Measurements from ENCODE around the gene NBPF6.
"Not testable (repeated sequence)": the region's sequence is repeated elsewhere in the genome, so short reads cannot be mapped to it uniquely, and the experiment has no call there.

Gene NBPF6, protein sequence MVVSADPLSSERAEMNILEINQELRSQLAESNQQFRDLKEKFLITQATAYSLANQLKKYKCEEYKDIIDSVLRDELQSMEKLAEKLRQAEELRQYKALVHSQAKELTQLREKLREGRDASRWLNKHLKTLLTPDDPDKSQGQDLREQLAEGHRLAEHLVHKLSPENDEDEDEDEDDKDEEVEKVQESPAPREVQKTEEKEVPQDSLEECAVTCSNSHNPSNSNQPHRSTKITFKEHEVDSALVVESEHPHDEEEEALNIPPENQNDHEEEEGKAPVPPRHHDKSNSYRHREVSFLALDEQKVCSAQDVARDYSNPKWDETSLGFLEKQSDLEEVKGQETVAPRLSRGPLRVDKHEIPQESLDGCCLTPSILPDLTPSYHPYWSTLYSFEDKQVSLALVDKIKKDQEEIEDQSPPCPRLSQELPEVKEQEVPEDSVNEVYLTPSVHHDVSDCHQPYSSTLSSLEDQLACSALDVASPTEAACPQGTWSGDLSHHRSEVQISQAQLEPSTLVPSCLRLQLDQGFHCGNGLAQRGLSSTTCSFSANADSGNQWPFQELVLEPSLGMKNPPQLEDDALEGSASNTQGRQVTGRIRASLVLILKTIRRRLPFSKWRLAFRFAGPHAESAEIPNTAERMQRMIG

GRCh38 chr1:108450043-108450442 lies at the start of gene NBPF6:
Gene NBPF6, plus strand, starts transcription at chr1:108450343. Its CDS starts 259 bp downstream, at chr1:108450602.
- DNase-seq (ENCODE audit: low spot score), result not testable (repeated sequence)

GRCh38 chr1:108411098-108411833 lies 38.9 kb upstream of the NBPF6 start:
- not testable (repeated sequence) for DNase-seq (ENCODE audit: low spot score)

GRCh38 chr1:108420129-108420528 lies 30.0 kb upstream of the NBPF6 start:
- DNase-seq (ENCODE audit: low spot score), result not testable (repeated sequence)

DNA sequence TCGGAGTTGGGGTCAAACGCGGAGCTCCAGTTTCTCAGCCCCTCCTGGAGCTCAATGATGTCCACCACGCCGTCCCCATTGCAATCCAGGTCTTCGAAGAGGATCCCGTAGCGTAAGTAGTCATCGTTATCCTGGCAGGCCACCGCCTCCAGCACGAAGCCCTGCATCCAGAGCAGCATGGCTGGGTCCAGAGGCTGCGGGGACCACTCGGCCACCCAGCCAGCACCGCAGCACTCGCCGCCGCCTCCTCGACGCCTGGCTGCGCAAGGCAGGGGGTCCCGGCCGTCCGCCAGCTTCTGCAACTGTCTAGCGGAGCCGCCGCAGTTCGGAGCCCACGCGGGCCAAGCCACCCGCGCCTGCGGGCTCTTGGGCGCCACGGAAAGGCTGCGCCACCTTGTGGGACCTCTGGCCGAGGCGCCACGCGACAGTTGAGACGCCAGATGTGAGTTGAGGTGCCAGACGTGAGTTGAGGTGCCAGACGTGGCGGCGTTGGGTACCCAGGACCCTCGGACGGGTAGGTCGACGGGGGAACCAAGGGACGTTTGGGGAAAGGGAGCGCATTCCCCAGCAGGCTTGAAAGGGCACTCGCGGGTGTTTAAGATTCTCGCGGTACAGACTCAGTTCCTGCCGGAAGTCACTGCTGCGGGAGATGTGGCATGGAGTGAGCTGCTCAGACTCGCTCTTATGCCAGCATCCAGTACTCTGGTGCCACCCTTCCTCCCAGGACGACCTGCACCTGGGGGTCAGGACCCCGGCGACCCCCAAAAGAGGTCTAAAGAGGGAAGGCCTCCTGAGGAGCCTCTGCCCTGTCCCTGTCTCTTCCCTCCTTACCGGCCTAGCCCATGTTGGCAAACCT lies 28.9 kb upstream of the NBPF6 start:
- not testable (repeated sequence) for DNase-seq (ENCODE audit: low spot score)

DNA sequence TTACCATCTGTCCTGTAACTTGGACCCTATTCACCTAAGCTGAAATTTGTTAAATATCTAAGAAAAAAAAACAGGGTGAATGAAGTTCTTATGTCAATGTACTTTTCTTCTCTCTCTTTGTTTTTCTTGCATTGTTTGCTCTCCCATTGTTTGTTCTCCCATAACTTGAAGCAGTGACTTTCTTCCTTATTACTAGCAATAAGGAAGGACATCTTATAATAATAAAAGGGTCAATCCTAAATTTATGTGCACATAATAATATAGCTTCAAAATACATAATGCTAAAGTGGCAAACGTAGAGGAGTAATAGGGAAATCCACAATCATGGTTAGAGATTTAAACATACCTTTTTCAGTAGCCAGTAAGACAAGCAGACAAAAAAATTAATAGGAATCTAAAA lies 23.3 kb upstream of the NBPF6 start:
- not testable (repeated sequence) for DNase-seq (ENCODE audit: low spot score)

DNA sequence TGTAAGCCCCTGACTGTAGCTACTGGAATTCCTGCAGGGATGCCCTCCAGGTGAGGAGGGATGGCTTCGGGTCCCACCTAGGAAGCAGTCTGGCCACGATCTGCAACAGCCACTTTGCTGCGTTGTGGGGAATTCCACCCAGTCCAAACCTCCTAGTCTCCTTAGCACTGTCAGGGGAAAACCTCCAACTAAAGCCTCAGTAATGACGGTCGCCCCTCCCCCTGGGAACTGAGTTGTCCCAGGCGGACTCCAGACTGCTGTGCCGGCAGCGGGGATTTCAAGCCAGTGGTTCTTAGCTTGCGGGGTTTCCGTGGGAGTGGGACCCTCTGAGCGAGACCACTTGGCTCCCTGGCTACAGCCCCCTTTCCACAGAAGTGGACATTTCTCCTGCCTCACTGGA lies 18.1 kb upstream of the NBPF6 start:
- not testable (repeated sequence) for DNase-seq (ENCODE audit: low spot score)

DNA sequence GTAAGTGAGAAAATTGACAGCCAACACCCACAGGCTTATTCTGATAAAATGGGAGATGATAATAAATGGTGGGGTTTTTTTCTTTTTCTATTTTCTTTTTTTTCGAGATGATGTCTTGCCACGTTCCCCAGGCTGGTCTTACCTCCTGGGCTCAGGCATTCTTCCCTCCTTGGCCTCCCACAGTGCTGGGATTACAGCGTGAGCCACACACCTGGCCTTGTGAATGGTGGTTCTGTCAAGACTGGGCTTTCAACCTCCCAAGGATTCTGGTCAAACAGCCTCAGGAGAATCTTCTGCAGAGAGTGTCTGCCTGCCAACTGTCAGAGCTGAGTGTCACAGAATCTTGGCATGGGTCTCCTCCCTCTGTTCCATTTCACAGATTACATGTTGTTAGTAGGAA lies 16.7 kb upstream of the NBPF6 start:
- not testable (repeated sequence) for DNase-seq (ENCODE audit: low spot score)

DNA sequence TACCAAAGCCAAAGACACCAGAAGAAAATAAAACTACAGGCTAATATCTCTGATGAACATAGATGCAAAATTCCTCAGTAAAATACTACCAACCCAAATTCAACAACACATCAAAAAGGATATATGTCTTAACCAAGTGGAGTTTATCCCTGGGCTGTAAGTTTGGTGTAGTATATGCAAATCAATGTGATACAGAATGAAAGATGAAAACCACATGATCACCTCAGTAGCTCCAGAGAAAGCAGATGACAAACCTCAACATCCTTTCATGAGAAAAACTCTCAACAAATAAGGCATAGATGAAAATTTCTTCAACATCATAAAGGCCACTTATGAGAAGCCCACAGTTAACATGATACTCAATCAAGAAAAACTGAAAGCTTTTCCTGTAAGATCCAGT lies 11.6 kb upstream of the NBPF6 start:
- not testable (repeated sequence) for DNase-seq (ENCODE audit: low spot score)

GRCh38 chr1:108454521-108454920 lies 4.4 kb downstream of the NBPF6 start:
- not testable (repeated sequence) for DNase-seq (ENCODE audit: low spot score)

DNA sequence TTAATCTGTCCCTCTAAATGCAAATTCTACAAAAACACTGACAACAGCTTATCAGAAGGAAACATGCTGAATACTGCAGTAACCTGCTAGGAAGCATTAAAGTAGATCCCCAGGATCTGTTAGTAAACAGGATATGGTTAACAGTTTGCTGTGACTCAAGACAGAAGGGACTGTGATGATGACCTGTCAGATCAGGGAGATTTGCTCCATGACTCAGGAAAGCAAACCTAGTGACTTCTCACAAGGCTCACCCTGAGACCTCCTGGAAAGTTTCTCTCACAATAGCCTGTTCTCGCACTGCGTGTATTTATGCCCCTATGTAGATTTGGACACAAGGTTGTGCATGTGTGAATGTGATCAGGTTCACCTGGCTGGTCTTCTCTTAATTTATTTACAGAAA lies 8.5 kb downstream of the NBPF6 start:
- not testable (repeated sequence) for DNase-seq (ENCODE audit: low spot score)

- not testable (repeated sequence) for DNase-seq (ENCODE audit: low spot score)
Observed at GRCh38 chr1:108461758-108462157, 11.6 kb downstream of the NBPF6 start.

GRCh38 chr1:108463962-108464361 lies 13.8 kb downstream of the NBPF6 start:
- not testable (repeated sequence) for DNase-seq (ENCODE audit: low spot score)

DNA sequence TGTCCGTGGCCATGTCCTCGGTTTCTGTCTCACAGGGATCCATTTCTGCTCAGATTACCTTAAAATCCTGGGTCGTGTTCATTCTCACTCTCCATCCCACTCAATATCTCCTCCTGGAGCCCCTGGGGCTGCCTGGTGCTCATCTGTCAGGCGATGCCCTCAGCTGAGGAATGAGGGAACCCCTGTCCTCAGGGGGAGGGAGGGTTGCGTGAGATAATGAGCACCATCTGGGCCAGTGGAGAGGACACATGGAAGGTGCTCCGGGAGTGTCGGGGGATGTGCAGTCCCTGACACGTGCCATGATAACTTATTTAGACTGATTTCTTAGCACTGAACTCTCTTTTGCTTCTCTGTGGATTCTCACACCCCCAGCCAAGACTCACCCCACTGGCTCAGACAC lies 16.0 kb downstream of the NBPF6 start:
- DNase-seq (ENCODE audit: low spot score), result not testable (repeated sequence)

- DNase-seq (ENCODE audit: low spot score), result not testable (repeated sequence)
Observed at GRCh38 chr1:108467155-108467554, 17.0 kb downstream of the NBPF6 start.

- not testable (repeated sequence) for DNase-seq (ENCODE audit: low spot score)
Observed at GRCh38 chr1:108470750-108471149, 20.6 kb downstream of the NBPF6 start.

DNA sequence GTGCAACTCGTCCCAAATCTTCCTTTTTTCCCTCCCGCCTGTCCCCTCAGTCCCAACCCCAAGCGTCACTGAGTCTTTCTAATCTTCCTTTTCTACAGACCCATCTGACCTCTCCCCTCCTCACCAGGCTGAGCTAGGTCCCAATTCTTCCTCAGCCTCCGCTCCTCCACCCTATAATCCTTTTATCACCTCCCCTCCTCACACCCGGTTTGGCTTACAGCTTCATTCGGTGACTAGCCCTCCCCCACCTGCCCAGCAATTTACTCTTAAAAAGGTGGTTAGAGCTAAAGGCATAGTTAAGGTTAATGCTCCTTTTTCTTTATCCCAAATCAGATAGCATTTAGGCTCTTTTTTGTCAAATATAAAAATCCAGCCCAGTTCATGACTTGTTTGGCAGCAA lies 24.4 kb downstream of the NBPF6 start:
- DNase-seq (ENCODE audit: low spot score), result not testable (repeated sequence)

- no peak for DNase-seq (ENCODE audit: low spot score)
Observed at GRCh38 chr1:108478429-108479015, 28.4 kb downstream of the NBPF6 start.

DNA sequence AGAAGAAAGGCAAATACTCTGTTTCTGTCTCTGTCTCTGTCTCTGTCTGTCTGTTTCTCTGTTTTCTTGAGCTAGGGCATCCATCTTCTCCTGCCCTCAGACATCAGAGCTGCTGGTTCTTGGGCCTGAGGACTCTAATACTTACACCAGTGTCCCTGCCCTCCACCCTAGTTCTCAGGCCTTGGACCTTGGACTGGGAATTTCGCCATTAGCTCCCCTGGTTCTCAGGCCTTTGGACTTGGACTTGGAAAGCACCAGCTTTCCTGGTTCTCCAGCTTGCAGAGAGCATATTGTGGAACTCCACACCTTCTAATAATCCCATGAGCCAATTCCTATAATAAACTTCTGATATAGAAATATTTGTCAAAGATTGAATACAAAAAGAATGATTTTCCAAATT lies 32.6 kb downstream of the NBPF6 start:
- no peak for DNase-seq (ENCODE audit: low spot score)

GRCh38 chr1:108485990-108486389 lies 35.8 kb downstream of the NBPF6 start:
- DNase-seq (ENCODE audit: low spot score), result not testable (repeated sequence)

DNA sequence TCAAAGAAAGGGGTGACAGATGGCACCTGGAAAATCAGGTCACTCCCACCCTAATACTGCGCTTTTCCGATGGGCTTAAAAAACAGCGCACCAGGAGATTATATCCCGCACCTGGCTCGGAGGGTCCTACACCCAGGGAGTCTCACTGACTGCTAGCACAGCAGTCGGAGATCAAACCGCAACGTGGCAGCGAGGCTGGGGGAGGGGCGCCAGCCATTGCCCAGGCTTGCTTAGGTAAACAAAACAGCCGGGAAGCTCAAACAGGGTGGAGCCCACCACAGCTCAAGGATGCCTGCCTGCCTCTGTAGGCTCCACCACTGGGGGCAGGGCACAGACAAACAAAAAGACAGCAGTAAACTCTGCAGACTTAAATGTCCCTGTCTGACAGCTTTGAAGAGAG lies 36.6 kb downstream of the NBPF6 start:
- DNase-seq (ENCODE audit: low spot score), result not testable (repeated sequence)

DNA sequence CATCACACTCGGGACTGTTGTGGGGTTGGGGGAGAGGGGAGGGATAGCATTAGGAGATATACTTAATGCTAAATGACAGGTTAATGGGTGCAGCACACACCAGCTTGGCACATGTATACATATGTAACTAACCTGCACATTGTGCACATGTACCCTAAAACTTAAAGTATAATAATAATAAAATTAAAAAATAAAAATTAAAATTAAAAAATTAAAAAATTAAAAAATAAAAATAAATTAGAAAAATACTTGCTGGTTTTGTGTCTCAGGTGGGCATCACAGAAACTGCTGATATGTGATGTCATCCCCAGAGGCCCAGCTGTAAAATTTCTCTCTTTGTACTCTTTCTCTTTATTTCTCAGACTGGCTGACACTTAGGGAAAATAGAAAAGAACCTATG lies 44.9 kb downstream of the NBPF6 start:
- DNase-seq (ENCODE audit: low spot score), result not testable (repeated sequence)
